GM12878 (cell line): ENCODE results near the gene PTS. TPM values are rescaled to one million over a fixed set of nuclear protein-coding genes. Genes with fewer than 3 reads are reported as not detected.

Experiments used
- EGR1 ChIP-seq, 2 experiments: IDR thresholded peaks; 1 replicate in 1 of 2; 2 replicates in 1 of 2; pipeline ENCODE4 v1.6.1; 2011 to 2012; ENCODE audit warnings: low read depth in 2 of 2, low read length in 2 of 2, borderline replicate concordance in 1 of 2, mild to moderate bottlenecking in 1 of 2, moderate library complexity in 1 of 2
- GATAD2B ChIP-seq: fragments of 450-650 bp; conservative IDR thresholded peaks from 2 replicates; pipeline ENCODE4 v1.6.1; 2017; ENCODE audit warnings: low read depth, mild to moderate bottlenecking, moderate library complexity
- HCFC1 ChIP-seq: fragments of 150-350 bp; IDR thresholded peaks from 2 replicates; pipeline ENCODE4 v1.6.1; 2014; ENCODE audit warnings: low read length
- IRF4 ChIP-seq: IDR thresholded peaks from 2 replicates; pipeline ENCODE4 v1.6.1; 2011; ENCODE audit warnings: low read depth, low read length
- KDM1A ChIP-seq: fragments of 200-600 bp; sonication (generic); IDR thresholded peaks from 2 replicates; pipeline ENCODE4 v1.6.1; 2016; ENCODE audit warnings: borderline replicate concordance
- KLF5 ChIP-seq: fragments of 450-650 bp; IDR thresholded peaks from 2 replicates; pipeline ENCODE4 v1.6.1; 2014; ENCODE audit warnings: mild to moderate bottlenecking; ENCODE audit not compliant: partially characterized antibody
- RFX5 ChIP-seq: IDR thresholded peaks from 2 replicates; pipeline ENCODE4 v1.6.1; 2011; ENCODE audit warnings: low read depth, low read length, improper control_type of control experiment
- SREBF2 ChIP-seq: IDR thresholded peaks from 2 replicates; pipeline ENCODE4 v1.6.1; 2012; ENCODE audit warnings: mild to moderate bottlenecking, low read length
- SUPT20H ChIP-seq: IDR thresholded peaks from 2 replicates; pipeline ENCODE4 v1.6.1; 2011; ENCODE audit warnings: low read depth, mild to moderate bottlenecking, low read length, moderate library complexity, borderline replicate concordance; ENCODE audit not compliant: control insufficient read depth
- ZSCAN29 ChIP-seq: fragments of 450-650 bp; IDR thresholded peaks from 2 replicates; pipeline ENCODE4 v1.6.1; 2017; ENCODE audit warnings: mild to moderate bottlenecking, moderate library complexity
- polyA plus RNA-seq, 11 experiments: library from polyadenylated mRNA; depleted of rRNA in 4 of 11; unstranded in 6 of 11; stranded (reverse) in 5 of 11; fragments of >200 nt; fragmentation: Nextera tagmentation in 4 of 11; fragmentation: Illumina TruSeq in 1 of 11; extraction: Ambion mirVana in 4 of 11; extraction: Trizol in 1 of 11; gene quantifications; 1 replicate in 1 of 11; 2 replicates in 10 of 11; pipeline versions ENCODE4 v1.2.1 to v1.2.3, GENCODE V29; 2011 to 2016; ENCODE audit warnings: inconsistent platforms in 2 of 11, missing spikeins in 2 of 11, low read depth in 1 of 11
- total RNA-seq, 4 experiments: library from RNA; depleted of rRNA in 3 of 4; stranded (reverse); fragments of >200 nt in 3 of 4; fragmentation: Illumina TruSeq in 1 of 4; extraction: Trizol in 1 of 4; gene quantifications; 2 replicates each; pipeline versions ENCODE4 v1.2.1 to v1.2.3, GENCODE V29; 2013 to 2021
- TF ChIP-seq, protein P1 (sequence below): fragments of 450-650 bp; IDR thresholded peaks from 2 replicates; pipeline ENCODE4 v1.6.1; 2014; ENCODE audit warnings: mild to moderate bottlenecking
- TF ChIP-seq, protein P2 (sequence below): fragments of 450-650 bp; IDR thresholded peaks from 2 replicates; pipeline ENCODE4 v1.6.1; 2016; ENCODE audit warnings: mild to moderate bottlenecking
- TF ChIP-seq, protein P3 (sequence below): fragments of 150-350 bp; IDR thresholded peaks from 2 replicates; pipeline ENCODE4 v1.6.1; 2014; ENCODE audit warnings: mild to moderate bottlenecking, low read depth, low read length
- TF ChIP-seq, protein P4 (sequence below): fragments of 450-650 bp; IDR thresholded peaks from 2 replicates; pipeline ENCODE4 v1.6.1; 2017; ENCODE audit warnings: mild to moderate bottlenecking, moderate library complexity
- TF ChIP-seq, protein P5 (sequence below): fragments of 450-650 bp; IDR thresholded peaks from 2 replicates; pipeline ENCODE4 v1.6.1; 2017; ENCODE audit warnings: borderline replicate concordance
- TF ChIP-seq, protein P6 (sequence below): IDR thresholded peaks from 2 replicates; pipeline ENCODE4 v1.6.1; 2012; ENCODE audit warnings: low read length, inconsistent platforms

Gene PTS
- total and polyA plus RNA-seq, 10 of the 15 experiments (the other 5 are each of a cell fraction or from before 2014, with no cell fraction given): 11.7 to 47.6 (median 15.5) TPM

DNA sequence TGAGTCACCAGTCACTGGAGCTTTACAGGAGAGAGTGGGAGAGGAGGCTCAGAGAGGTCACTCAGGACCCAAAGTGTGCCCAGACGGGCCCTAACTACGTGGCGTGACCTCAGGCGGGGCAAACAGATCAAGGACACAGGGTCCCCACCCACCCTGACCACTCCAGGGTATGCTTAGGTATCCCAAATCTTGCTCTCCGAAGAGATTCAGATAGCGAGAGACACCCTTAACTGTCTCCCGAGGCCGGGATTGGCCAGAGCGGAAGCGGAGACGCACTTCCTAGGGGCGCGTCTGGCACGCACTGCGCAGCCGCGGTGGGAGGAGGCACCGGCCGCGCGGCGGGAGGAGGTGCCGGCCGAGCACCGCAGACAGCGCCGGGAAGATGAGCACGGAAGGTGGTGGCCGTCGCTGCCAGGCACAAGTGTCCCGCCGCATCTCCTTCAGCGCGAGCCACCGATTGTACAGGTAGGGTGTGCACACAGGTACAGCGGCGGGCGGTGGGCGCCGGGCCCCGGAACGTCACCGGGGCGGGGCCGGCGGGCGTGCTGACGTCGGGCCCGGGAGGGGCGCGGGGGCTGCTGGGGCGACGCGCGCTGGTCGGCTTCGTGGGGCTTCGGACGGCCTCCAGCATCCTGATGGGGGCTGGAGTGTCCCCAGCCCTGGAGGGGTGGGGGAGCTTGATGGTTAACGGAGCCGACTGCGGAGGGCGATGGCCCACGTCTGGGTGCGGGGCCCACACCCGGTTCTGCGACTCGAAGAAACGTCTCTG lies at the start of gene PTS (continued):
- TF ChIP-seq SUPT20H: no peak
- TF ChIP-seq, protein P1, sequence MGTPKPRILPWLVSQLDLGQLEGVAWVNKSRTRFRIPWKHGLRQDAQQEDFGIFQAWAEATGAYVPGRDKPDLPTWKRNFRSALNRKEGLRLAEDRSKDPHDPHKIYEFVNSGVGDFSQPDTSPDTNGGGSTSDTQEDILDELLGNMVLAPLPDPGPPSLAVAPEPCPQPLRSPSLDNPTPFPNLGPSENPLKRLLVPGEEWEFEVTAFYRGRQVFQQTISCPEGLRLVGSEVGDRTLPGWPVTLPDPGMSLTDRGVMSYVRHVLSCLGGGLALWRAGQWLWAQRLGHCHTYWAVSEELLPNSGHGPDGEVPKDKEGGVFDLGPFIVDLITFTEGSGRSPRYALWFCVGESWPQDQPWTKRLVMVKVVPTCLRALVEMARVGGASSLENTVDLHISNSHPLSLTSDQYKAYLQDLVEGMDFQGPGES: peak; percentile 57; the same call in 1 of the 2 replicates
- TF ChIP-seq EGR1 (IDR thresholded peaks at IDR 0.05; ENCODE audit: borderline replicate concordance in 1 of 2, low read depth in 2 of 2, low read length in 2 of 2): peak; percentile 49 to 51; a peak in 1 of 3 replicates
- TF ChIP-seq, protein P2, sequence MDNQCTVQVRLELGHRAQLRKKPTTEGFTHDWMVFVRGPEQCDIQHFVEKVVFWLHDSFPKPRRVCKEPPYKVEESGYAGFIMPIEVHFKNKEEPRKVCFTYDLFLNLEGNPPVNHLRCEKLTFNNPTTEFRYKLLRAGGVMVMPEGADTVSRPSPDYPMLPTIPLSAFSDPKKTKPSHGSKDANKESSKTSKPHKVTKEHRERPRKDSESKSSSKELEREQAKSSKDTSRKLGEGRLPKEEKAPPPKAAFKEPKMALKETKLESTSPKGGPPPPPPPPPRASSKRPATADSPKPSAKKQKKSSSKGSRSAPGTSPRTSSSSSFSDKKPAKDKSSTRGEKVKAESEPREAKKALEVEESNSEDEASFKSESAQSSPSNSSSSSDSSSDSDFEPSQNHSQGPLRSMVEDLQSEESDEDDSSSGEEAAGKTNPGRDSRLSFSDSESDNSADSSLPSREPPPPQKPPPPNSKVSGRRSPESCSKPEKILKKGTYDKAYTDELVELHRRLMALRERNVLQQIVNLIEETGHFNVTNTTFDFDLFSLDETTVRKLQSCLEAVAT: 0 out of 2 replicates have a peak, but pooled peaks have one; percentile 28
- 0 out of 2 replicates have a peak, but pooled peaks have one; percentile 21 for TF ChIP-seq ZSCAN29
- no peak for TF ChIP-seq HCFC1
- TF ChIP-seq, protein P3, sequence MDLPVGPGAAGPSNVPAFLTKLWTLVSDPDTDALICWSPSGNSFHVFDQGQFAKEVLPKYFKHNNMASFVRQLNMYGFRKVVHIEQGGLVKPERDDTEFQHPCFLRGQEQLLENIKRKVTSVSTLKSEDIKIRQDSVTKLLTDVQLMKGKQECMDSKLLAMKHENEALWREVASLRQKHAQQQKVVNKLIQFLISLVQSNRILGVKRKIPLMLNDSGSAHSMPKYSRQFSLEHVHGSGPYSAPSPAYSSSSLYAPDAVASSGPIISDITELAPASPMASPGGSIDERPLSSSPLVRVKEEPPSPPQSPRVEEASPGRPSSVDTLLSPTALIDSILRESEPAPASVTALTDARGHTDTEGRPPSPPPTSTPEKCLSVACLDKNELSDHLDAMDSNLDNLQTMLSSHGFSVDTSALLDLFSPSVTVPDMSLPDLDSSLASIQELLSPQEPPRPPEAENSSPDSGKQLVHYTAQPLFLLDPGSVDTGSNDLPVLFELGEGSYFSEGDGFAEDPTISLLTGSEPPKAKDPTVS: no peak
- TF ChIP-seq, protein P4, sequence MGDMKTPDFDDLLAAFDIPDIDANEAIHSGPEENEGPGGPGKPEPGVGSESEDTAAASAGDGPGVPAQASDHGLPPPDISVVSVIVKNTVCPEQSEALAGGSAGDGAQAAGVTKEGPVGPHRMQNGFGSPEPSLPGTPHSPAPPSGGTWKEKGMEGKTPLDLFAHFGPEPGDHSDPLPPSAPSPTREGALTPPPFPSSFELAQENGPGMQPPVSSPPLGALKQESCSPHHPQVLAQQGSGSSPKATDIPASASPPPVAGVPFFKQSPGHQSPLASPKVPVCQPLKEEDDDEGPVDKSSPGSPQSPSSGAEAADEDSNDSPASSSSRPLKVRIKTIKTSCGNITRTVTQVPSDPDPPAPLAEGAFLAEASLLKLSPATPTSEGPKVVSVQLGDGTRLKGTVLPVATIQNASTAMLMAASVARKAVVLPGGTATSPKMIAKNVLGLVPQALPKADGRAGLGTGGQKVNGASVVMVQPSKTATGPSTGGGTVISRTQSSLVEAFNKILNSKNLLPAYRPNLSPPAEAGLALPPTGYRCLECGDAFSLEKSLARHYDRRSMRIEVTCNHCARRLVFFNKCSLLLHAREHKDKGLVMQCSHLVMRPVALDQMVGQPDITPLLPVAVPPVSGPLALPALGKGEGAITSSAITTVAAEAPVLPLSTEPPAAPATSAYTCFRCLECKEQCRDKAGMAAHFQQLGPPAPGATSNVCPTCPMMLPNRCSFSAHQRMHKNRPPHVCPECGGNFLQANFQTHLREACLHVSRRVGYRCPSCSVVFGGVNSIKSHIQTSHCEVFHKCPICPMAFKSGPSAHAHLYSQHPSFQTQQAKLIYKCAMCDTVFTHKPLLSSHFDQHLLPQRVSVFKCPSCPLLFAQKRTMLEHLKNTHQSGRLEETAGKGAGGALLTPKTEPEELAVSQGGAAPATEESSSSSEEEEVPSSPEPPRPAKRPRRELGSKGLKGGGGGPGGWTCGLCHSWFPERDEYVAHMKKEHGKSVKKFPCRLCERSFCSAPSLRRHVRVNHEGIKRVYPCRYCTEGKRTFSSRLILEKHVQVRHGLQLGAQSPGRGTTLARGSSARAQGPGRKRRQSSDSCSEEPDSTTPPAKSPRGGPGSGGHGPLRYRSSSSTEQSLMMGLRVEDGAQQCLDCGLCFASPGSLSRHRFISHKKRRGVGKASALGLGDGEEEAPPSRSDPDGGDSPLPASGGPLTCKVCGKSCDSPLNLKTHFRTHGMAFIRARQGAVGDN: peak; percentile 79
- TF ChIP-seq RFX5: peak; percentile 67; the same call in 1 of the 2 replicates
- TF ChIP-seq, protein P5, sequence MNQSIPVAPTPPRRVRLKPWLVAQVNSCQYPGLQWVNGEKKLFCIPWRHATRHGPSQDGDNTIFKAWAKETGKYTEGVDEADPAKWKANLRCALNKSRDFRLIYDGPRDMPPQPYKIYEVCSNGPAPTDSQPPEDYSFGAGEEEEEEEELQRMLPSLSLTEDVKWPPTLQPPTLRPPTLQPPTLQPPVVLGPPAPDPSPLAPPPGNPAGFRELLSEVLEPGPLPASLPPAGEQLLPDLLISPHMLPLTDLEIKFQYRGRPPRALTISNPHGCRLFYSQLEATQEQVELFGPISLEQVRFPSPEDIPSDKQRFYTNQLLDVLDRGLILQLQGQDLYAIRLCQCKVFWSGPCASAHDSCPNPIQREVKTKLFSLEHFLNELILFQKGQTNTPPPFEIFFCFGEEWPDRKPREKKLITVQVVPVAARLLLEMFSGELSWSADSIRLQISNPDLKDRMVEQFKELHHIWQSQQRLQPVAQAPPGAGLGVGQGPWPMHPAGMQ: no peak
- TF ChIP-seq KDM1A: no peak
- TF ChIP-seq GATAD2B: peak; percentile 80
- TF ChIP-seq, protein P6, sequence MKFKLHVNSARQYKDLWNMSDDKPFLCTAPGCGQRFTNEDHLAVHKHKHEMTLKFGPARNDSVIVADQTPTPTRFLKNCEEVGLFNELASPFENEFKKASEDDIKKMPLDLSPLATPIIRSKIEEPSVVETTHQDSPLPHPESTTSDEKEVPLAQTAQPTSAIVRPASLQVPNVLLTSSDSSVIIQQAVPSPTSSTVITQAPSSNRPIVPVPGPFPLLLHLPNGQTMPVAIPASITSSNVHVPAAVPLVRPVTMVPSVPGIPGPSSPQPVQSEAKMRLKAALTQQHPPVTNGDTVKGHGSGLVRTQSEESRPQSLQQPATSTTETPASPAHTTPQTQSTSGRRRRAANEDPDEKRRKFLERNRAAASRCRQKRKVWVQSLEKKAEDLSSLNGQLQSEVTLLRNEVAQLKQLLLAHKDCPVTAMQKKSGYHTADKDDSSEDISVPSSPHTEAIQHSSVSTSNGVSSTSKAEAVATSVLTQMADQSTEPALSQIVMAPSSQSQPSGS: no peak
- no peak for TF ChIP-seq SREBF2
- TF ChIP-seq IRF4: no peak
- peak; percentile 84 for TF ChIP-seq KLF5
